Heart right ventricle (tissue), 16 donors: Measurements from ENCODE around the gene ILF2. TPM values are rescaled to one million over a fixed set of nuclear protein-coding genes. Genes with fewer than 3 reads are reported as not detected.

Experiments used
- ATAC-seq, 8 donors: fragments of 200-7000 bp; cut with Tn5 transposase; one replicate each; pipeline ENCODE4 v1.9.1; 2020; ENCODE audit warnings: mild to moderate bottlenecking in 8 of 8, moderate library complexity in 8 of 8, moderate number of reproducible peaks in 1 of 8
- DNase-seq, 2 donors: peaks; one replicate each; pipeline ENCODE4 v3.0.0-alpha.2; 2020
- H3K27ac ChIP-seq, 10 donors: fragments of 200-600 bp; sonication (generic) in 2 of 10; one replicate each; pipeline versions ENCODE4 v1.5.0 to v1.8.0; 2020 to 2022; ENCODE audit warnings: mild to moderate bottlenecking in 3 of 10
- H3K27me3 ChIP-seq, 7 donors: fragments of 200-600 bp; one replicate each; pipeline ENCODE4 v1.8.0; 2021 to 2022; ENCODE audit warnings: mild to moderate bottlenecking in 2 of 7
- H3K36me3 ChIP-seq, 9 donors: fragments of 200-600 bp; sonication (generic) in 1 of 9; one replicate each; pipeline versions ENCODE4 v1.5.0 to v1.8.0; 2020 to 2022; ENCODE audit warnings: mild to moderate bottlenecking in 2 of 9
- H3K4me1 ChIP-seq, 9 donors: fragments of 200-600 bp; sonication (generic) in 1 of 9; one replicate each; pipeline versions ENCODE4 v1.5.0 to v1.8.0; 2020 to 2022; ENCODE audit warnings: mild to moderate bottlenecking in 4 of 9
- H3K4me3 ChIP-seq, 10 donors: fragments of 200-600 bp; sonication (generic) in 2 of 10; one replicate each; pipeline versions ENCODE4 v1.5.0 to v1.8.0; 2020 to 2022; ENCODE audit warnings: mild to moderate bottlenecking in 7 of 10, moderate library complexity in 2 of 10
- H3K9me3 ChIP-seq, 11 donors: fragments of 200-600 bp in 10 of 11; sonication (generic) in 2 of 11; one replicate each; pipeline versions ENCODE4 v1.5.0 to v1.8.0; 2013 to 2022; ENCODE audit warnings: mild to moderate bottlenecking in 2 of 11, control low read depth in 1 of 11, moderate library complexity in 1 of 11
- CTCF ChIP-seq, 9 donors: fragments of 200-600 bp; sonication (generic) in 2 of 9; IDR thresholded peaks; one replicate each; pipeline versions ENCODE4 v1.5.0 to v1.8.0; 2021 to 2022; ENCODE audit warnings: antibody characterized with exemption in 9 of 9, mild to moderate bottlenecking in 5 of 9, moderate library complexity in 1 of 9
- WGBS, 2 donors: extraction: QIAGEN DNeasy Blood & Tissue Kit; methylation state at CpG; one replicate each; pipeline ENCODE4 v1.1.7; 2013; ENCODE audit warnings: inconsistent platforms in 1 of 2; 5-methylcytosine and 5-hydroxymethylcytosine counted together
- intact Hi-C, 10 donors: fragments of 100-400 bp; cut with DNase I; formaldehyde crosslinking; loops; one replicate each; pipeline versions ENCODE4 v1.11.1 to v1.14.2; 2022
- polyA plus RNA-seq, 2 donors: library from polyadenylated mRNA; stranded (reverse); fragments of 200-250 nt; gene quantifications; one replicate each; pipeline ENCODE4 v1.2.3, GENCODE V29; 2013
- total RNA-seq, 10 donors: library from RNA; stranded (reverse); fragmentation: NEBNext Ultra II Directional in 3 of 10; extraction: Animal tissue kit (Norgen Biotek cat#: 25700) in 3 of 10; gene quantifications; one replicate each; pipeline versions ENCODE4 v1.2.1 to v1.2.4, GENCODE V29; 2021 to 2023
- donor health status: Arrhythmogenic right ventricular cardiomyopathy.
- donor health status: ischemic (EF 13 %, LVEDD 7.1; RV severe dilation, severe dysfunction).
- donor health status: healthy with polysubstance abuse.
- donor health status: DM: no; HTN: yes; CAD: no.
- donor health status: DM: no; HTN: no; CAD: no.
- donor health status: ischemic (EF 25% LVEDD 6.9; RV normal size, moderate dysfunction).
- donor health status: ischemic (EF 25% LVEDD 5.7; RV mildly dilated, moderate dysfunction).
- donor health status: healthy.
- donor health status: DM: yes; HTN: yes; CAD: no.
- donor health status: Ischemic cardiomyopathy.
- donor health status: ischemic (EF 35%, LVEDD 5.7; RV mildly dilated, moderate dysfunction).
- donor health status: nonischemic (EF 11% LVEDD 7.7; RV severe dilation, severe dysfunction).
- donor health status: DM: yes; HTN: yes; CAD: no.
- donor health status: PGD.
- donor health status: ischemic (EF 29% LVEDD 5.4; RV normal size, mild dysfunction).
- donor health status: nonischemic (EF 23%, LVEDD 6.1; RV moderate dilation, normal function).

Gene ILF2
- total and polyA plus RNA-seq, 12 donors = 17.3 to 114 (median 70.8) TPM

GRCh38 chr1:153683854-153684253 lies 13.1 kb upstream of the ILF2 start:
- intact Hi-C loops = loop anchor here in 1 of 10 donors (5.0 kb wide), 1 partner anchor 83 kb away; no protein-coding TSS in a partner anchor
- Histone ChIP-seq H3K4me1 (peaks cover 0 to 14% (median 9%) of the 10 kb centered on the region in 9 donors), H3K9me3 (no peaks in the 10 kb centered on the region), H3K36me3 (peaks cover 0 to 68% (median 3%) of the 10 kb centered on the region in 9 donors), H3K27ac (no peak overlapping the region), H3K4me3 (no peak overlapping the region), H3K27me3 (peaks cover 6 to 25% (median 9%) of the 10 kb centered on the region in 7 donors)
- TF ChIP-seq CTCF (IDR thresholded peaks at IDR 0.05) = no peak
- WGBS, 2 donors = 84 to 92% methylated on average over 5 of the region's 5 CpGs
- DNase-seq (no peak), ATAC-seq (no peak)

- no peak for TF ChIP-seq CTCF (IDR thresholded peaks at IDR 0.05)
- no peak for ATAC-seq
- intact Hi-C loops = loop anchor here in 1 of 10 donors (5.0 kb wide), 1 partner anchor 85 kb away; no protein-coding TSS in a partner anchor
- peaks cover 9 to 36% (median 19%) of the 10 kb centered on the region in 7 donors for H3K27me3 ChIP-seq
- no peak overlapping the region for H3K27ac ChIP-seq
- 85 to 87% methylated on average over 7 of the region's 7 CpGs for WGBS, 2 donors
- no peak overlapping the region for H3K4me3 ChIP-seq
- no peak for DNase-seq
- H3K9me3 ChIP-seq = no peaks in the 10 kb centered on the region
- H3K4me1 ChIP-seq = peaks cover 7 to 25% (median 19%) of the 10 kb centered on the region in 9 donors
- peaks cover 0 to 58% (median 3%) of the 10 kb centered on the region in 9 donors for H3K36me3 ChIP-seq
Measured at GRCh38 chr1:153682730-153683129, 11.9 kb upstream of the ILF2 start.

- H3K9me3 ChIP-seq = no peaks in the 10 kb centered on the region
- peaks cover 8 to 28% (median 22%) of the 10 kb centered on the region in 9 donors for H3K4me1 ChIP-seq
- TF ChIP-seq CTCF (IDR thresholded peaks at IDR 0.05) = no peak
- DNase-seq = no peak
- H3K27me3 ChIP-seq = peaks cover 9 to 41% (median 19%) of the 10 kb centered on the region in 7 donors
- intact Hi-C loops = loop anchor here in 2 of 10 donors (2.0 to 5.0 kb wide), 2 partner anchors 69 to 87 kb away; no protein-coding TSS in a partner anchor
- H3K4me3 ChIP-seq = peak overlapping the region in 9 of 10 donors; percentile 48 to 73 (median 67)
- H3K36me3 ChIP-seq = peaks cover 0 to 34% (median 0%) of the 10 kb centered on the region in 9 donors
- no peak for ATAC-seq
- H3K27ac ChIP-seq = peak overlapping the region in 6 of 10 donors; percentile 70 to 85 (median 79)
- WGBS, 2 donors = 19 to 29% methylated on average over 10 of the region's 10 CpGs
Measured at GRCh38 chr1:153680120-153680403, 9.3 kb upstream of the ILF2 start.

- 2 to 3% methylated on average over 73 of the region's 73 CpGs for WGBS, 2 donors
- peak overlapping the region; percentile 48 to 73 (median 66) for H3K4me3 ChIP-seq
- peak; percentile 21 to 52 (median 32) for ATAC-seq
Measured at GRCh38 chr1:153679337-153680119, 8.7 kb upstream of the ILF2 start.

More at GRCh38 chr1:153679337-153680119, 8.7 kb upstream of the ILF2 start:
- intact Hi-C loops = loop anchor here in 9 of 10 donors (2.0 to 10.0 kb wide), 12 partner anchors 68 to 308 kb away; partner anchors contain the start of gene RAB13 (in 8 of the 9)
- TF ChIP-seq CTCF (IDR thresholded peaks at IDR 0.05) = peak in 6 of 9 donors; percentile 18 to 41 (median 28)
- H3K4me1 ChIP-seq = peaks cover 8 to 28% (median 22%) of the 10 kb centered on the region in 9 donors
- no peaks in the 10 kb centered on the region for H3K9me3 ChIP-seq
- H3K36me3 ChIP-seq = peaks cover 0 to 29% (median 0%) of the 10 kb centered on the region in 9 donors
- peaks cover 9 to 41% (median 19%) of the 10 kb centered on the region in 7 donors for H3K27me3 ChIP-seq
- H3K27ac ChIP-seq = peak overlapping the region; percentile 62 to 85 (median 78)
- peak in 1 of 2 donors; percentile 29 for DNase-seq
